ENCODE measurements around the gene PLXNA4.

DNA sequence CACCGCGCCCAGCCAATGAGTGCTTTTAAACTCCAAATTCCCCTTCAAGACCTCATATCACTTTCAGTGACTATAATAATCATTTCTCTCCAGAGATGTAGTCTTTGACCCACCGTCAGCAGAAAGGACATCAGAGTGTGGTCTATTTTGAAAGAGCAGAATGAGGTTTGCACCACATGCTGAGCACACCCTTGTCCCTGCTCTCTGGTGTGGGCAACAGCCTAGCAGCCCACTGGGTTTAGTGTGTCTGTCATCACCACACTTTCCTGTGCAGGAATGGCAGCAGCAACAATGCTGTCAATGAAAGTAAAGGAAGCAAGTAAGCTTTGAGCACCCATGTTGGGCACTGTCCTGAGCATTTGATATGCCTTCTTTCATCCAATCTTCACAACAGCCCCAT, 122.4 kb downstream of the PLXNA4 start:
- TF ChIP-seq, protein P1, sequence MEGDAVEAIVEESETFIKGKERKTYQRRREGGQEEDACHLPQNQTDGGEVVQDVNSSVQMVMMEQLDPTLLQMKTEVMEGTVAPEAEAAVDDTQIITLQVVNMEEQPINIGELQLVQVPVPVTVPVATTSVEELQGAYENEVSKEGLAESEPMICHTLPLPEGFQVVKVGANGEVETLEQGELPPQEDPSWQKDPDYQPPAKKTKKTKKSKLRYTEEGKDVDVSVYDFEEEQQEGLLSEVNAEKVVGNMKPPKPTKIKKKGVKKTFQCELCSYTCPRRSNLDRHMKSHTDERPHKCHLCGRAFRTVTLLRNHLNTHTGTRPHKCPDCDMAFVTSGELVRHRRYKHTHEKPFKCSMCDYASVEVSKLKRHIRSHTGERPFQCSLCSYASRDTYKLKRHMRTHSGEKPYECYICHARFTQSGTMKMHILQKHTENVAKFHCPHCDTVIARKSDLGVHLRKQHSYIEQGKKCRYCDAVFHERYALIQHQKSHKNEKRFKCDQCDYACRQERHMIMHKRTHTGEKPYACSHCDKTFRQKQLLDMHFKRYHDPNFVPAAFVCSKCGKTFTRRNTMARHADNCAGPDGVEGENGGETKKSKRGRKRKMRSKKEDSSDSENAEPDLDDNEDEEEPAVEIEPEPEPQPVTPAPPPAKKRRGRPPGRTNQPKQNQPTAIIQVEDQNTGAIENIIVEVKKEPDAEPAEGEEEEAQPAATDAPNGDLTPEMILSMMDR (IDR thresholded peaks at IDR 0.05): no peak
- TF ChIP-seq POLR2A (IDR thresholded peaks at IDR 0.05): no peak
- no peak for TF ChIP-seq POLR2AphosphoS5 (IDR thresholded peaks at IDR 0.05)
- TF ChIP-seq EP300 (IDR thresholded peaks at IDR 0.05): no peak

Data from stomach (tissue), 4 donors.